ENCODE data around the gene ADGRF5.

- TF ChIP-seq, protein P1, sequence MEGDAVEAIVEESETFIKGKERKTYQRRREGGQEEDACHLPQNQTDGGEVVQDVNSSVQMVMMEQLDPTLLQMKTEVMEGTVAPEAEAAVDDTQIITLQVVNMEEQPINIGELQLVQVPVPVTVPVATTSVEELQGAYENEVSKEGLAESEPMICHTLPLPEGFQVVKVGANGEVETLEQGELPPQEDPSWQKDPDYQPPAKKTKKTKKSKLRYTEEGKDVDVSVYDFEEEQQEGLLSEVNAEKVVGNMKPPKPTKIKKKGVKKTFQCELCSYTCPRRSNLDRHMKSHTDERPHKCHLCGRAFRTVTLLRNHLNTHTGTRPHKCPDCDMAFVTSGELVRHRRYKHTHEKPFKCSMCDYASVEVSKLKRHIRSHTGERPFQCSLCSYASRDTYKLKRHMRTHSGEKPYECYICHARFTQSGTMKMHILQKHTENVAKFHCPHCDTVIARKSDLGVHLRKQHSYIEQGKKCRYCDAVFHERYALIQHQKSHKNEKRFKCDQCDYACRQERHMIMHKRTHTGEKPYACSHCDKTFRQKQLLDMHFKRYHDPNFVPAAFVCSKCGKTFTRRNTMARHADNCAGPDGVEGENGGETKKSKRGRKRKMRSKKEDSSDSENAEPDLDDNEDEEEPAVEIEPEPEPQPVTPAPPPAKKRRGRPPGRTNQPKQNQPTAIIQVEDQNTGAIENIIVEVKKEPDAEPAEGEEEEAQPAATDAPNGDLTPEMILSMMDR (IDR thresholded peaks at IDR 0.05; ENCODE audit: low read depth, low read length): no peak
- no peak for TF ChIP-seq POLR2A (IDR thresholded peaks at IDR 0.05; ENCODE audit: extremely low read depth, insufficient read length)
- no peak for TF ChIP-seq MYC (IDR thresholded peaks at IDR 0.05; ENCODE audit: low read depth, low read length)
Measured at GRCh38 chr6:46914279-46914810, 7.4 kb downstream of the ADGRF5 start.
